Measurements from ENCODE around the gene TUBA1B. TPM values are rescaled to one million over a fixed set of nuclear protein-coding genes. Genes with fewer than 3 reads are reported as not detected.

The TUBA1B gene
- total and polyA plus RNA-seq, 2 of the 13 experiments (the other 11 are each of a cell fraction or from before 2014, with no cell fraction given) = 1,275 to 1,353 TPM

GRCh38 chr12:49131051-49131893 lies at the start of gene TUBA1B (continued):
- TF ChIP-seq CBX1 (IDR thresholded peaks at IDR 0.05; ENCODE audit: low read depth) = no peak
- TF ChIP-seq ZNF646 (CRISPR knock-in tag; IDR thresholded peaks at IDR 0.05) = peak; percentile 48; the same call in 1 of the 2 replicates
- peak; percentile 81 for TF ChIP-seq ZNF329 (CRISPR knock-in tag; IDR thresholded peaks at IDR 0.05; ENCODE audit: low read depth)
- no peak for TF ChIP-seq KAT7 (CRISPR knock-in tag; IDR thresholded peaks at IDR 0.05; ENCODE audit: borderline replicate concordance)
- no peak for TF ChIP-seq ZNF407 (CRISPR knock-in tag; IDR thresholded peaks at IDR 0.05; ENCODE audit: not compliant biosample characterization)
- TF ChIP-seq CEBPG (CRISPR knock-in tag; IDR thresholded peaks at IDR 0.05) = no peak
- TF ChIP-seq SOX5 (CRISPR knock-in tag; IDR thresholded peaks at IDR 0.05; ENCODE audit: borderline replicate concordance) = no peak
- TF ChIP-seq STAT5B (CRISPR knock-in tag; IDR thresholded peaks at IDR 0.05) = no peak
- peak; percentile 67 for TF ChIP-seq ZNF20 (CRISPR knock-in tag; IDR thresholded peaks at IDR 0.05)
- no peak for TF ChIP-seq ZFP36 (IDR thresholded peaks at IDR 0.05; ENCODE audit: borderline replicate concordance, low read depth, low read length, partially characterized antibody)
- TF ChIP-seq HES4 (CRISPR knock-in tag; IDR thresholded peaks at IDR 0.05; ENCODE audit: borderline replicate concordance) = peak; percentile 17; the same call in 1 of the 2 replicates
- no peak; the same call in 1 of the 2 replicates for TF ChIP-seq TIGD3 (CRISPR knock-in tag; IDR thresholded peaks at IDR 0.05; ENCODE audit: borderline replicate concordance)
- peak; percentile 52 for TF ChIP-seq ZNF160 (CRISPR knock-in tag; IDR thresholded peaks at IDR 0.05)
